GM18951 (cell line): Measurements from ENCODE around the gene ACOX2.

Experiments
- POLR2A ChIP-seq: IDR thresholded peaks from 4 replicates; pipeline ENCODE4 v1.6.1; 2011; ENCODE audit warnings: mild to moderate bottlenecking; ENCODE audit not compliant: insufficient read length, insufficient read depth; ENCODE audit errors: extremely low read depth
- in situ Hi-C: fragments of 300-500 bp; cut with MboI; formaldehyde crosslinking; loops from one replicate; pipeline ENCODE4 v1.12.0; 2022; ENCODE audit warnings: low sequenced_read_pairs, mixed read lengths, inconsistent platforms; ENCODE audit not compliant: unreplicated experiment

ACOX2 gene

GRCh38 chr3:58524326-58524888 is 12.6 kb downstream of the ACOX2 start:
- in situ Hi-C loops: no loop called here
- no peak for TF ChIP-seq POLR2A

- in situ Hi-C loops: no loop called here
Observed at GRCh38 chr3:58522759-58523425, 14.1 kb downstream of the ACOX2 start.

GRCh38 chr3:58521917-58522631 is 14.9 kb downstream of the ACOX2 start:
- no peak for TF ChIP-seq POLR2A
- in situ Hi-C loops: no loop called here

More at GRCh38 chr3:58522759-58523425, 14.1 kb downstream of the ACOX2 start:
- TF ChIP-seq POLR2A: no peak

GRCh38 chr3:58521336-58521670 is 15.7 kb downstream of the ACOX2 start:
- in situ Hi-C loops: no loop called here

GRCh38 chr3:58520403-58521335 is 16.3 kb downstream of the ACOX2 start:
- no peak for TF ChIP-seq POLR2A
- in situ Hi-C loops: no loop called here

More at GRCh38 chr3:58521336-58521670, 15.7 kb downstream of the ACOX2 start:
- TF ChIP-seq POLR2A: no peak

- in situ Hi-C loops: no loop called here
- TF ChIP-seq POLR2A: no peak
Observed at GRCh38 chr3:58519668-58520402, 17.2 kb downstream of the ACOX2 start.

GRCh38 chr3:58518291-58518789 is 18.6 kb downstream of the ACOX2 start:
- TF ChIP-seq POLR2A: no peak
- in situ Hi-C loops: no loop called here

GRCh38 chr3:58514405-58514804 is 22.6 kb downstream of the ACOX2 start:
- in situ Hi-C loops: no loop called here

GRCh38 chr3:58508437-58508836 is 28.6 kb downstream of the ACOX2 start:
- TF ChIP-seq POLR2A: no peak
- in situ Hi-C loops: no loop called here

More at GRCh38 chr3:58514405-58514804, 22.6 kb downstream of the ACOX2 start:
- no peak for TF ChIP-seq POLR2A

- in situ Hi-C loops: no loop called here
- no peak for TF ChIP-seq POLR2A
Observed at GRCh38 chr3:58507356-58508078, 29.5 kb downstream of the ACOX2 start.

- in situ Hi-C loops: no loop called here
- no peak for TF ChIP-seq POLR2A
Observed at GRCh38 chr3:58502872-58503271, 34.1 kb downstream of the ACOX2 start.

GRCh38 chr3:58497097-58497496 is 39.9 kb downstream of the ACOX2 start:
- in situ Hi-C loops: no loop called here
- TF ChIP-seq POLR2A: no peak
